Stomach smooth muscle (tissue), 2 donors: ENCODE results near the gene SPEG.

Source experiments
- H3K27ac ChIP-seq: one replicate; pipeline ENCODE4 v1.7.0; 2013; ENCODE audit warnings: mild to moderate bottlenecking, low read length, inconsistent platforms
- H3K27me3 ChIP-seq, 2 donors: one replicate each; pipeline ENCODE4 v1.7.0; 2013; ENCODE audit warnings: low read length in 2 of 2; ENCODE audit not compliant: insufficient read depth in 2 of 2, control insufficient read depth in 1 of 2
- H3K36me3 ChIP-seq, 2 donors: one replicate each; pipeline ENCODE4 v1.7.0; 2013; ENCODE audit warnings: low read length in 2 of 2; ENCODE audit not compliant: control insufficient read depth in 2 of 2, insufficient read depth in 2 of 2
- H3K4me1 ChIP-seq: one replicate; pipeline ENCODE4 v1.7.0; 2013; ENCODE audit warnings: low read length; ENCODE audit not compliant: control insufficient read depth, insufficient read depth
- H3K4me3 ChIP-seq, 2 donors: one replicate each; pipeline ENCODE4 v1.7.0; 2013; ENCODE audit warnings: low read length in 2 of 2
- H3K9ac ChIP-seq, 2 donors: one replicate each; pipeline ENCODE4 v1.7.0; 2013; ENCODE audit warnings: low read length in 2 of 2, mild to moderate bottlenecking in 1 of 2
- H3K9me3 ChIP-seq, 2 donors: one replicate each; pipeline ENCODE4 v1.7.0; 2013; ENCODE audit warnings: low read length in 2 of 2; ENCODE audit not compliant: control insufficient read depth in 2 of 2
- donor health status: healthy.
- donor health status: Pancreatic carcinoma.

The SPEG gene

GRCh38 chr2:219507581-219508443 is 73.2 kb downstream of the SPEG start:
- H3K9ac ChIP-seq, result no peak overlapping the region
- H3K4me3 ChIP-seq, result no peak overlapping the region
- H3K9me3 ChIP-seq, result no peaks in the 10 kb centered on the region
- no peak overlapping the region for H3K27ac ChIP-seq
- peaks cover 12% of the 10 kb centered on the region for H3K4me1 ChIP-seq
- peaks cover 23% of the 10 kb centered on the region in 2 donors for H3K36me3 ChIP-seq
- H3K27me3 ChIP-seq, result peaks cover 5 to 8% of the 10 kb centered on the region in 2 donors

- H3K27me3 ChIP-seq, result peaks cover 5 to 8% of the 10 kb centered on the region in 2 donors
- no peak overlapping the region for H3K4me3 ChIP-seq
- H3K9ac ChIP-seq, result no peak overlapping the region
- no peaks in the 10 kb centered on the region for H3K9me3 ChIP-seq
- H3K4me1 ChIP-seq, result peaks cover 12% of the 10 kb centered on the region
- no peak overlapping the region for H3K27ac ChIP-seq
- H3K36me3 ChIP-seq, result peaks cover 20 to 22% of the 10 kb centered on the region in 2 donors
These were observed 73.7 kb downstream of the SPEG start for GRCh38 chr2:219508444-219508734.

GRCh38 chr2:219508971-219509779 is 74.5 kb downstream of the SPEG start:
- peaks cover 14% of the 10 kb centered on the region for H3K4me1 ChIP-seq
- H3K36me3 ChIP-seq, result peaks cover 12 to 15% of the 10 kb centered on the region in 2 donors
- no peaks in the 10 kb centered on the region for H3K9me3 ChIP-seq
- H3K27ac ChIP-seq, result no peak overlapping the region
- H3K27me3 ChIP-seq, result peaks cover 5 to 11% of the 10 kb centered on the region in 2 donors
- H3K4me3 ChIP-seq, result no peak overlapping the region
- no peak overlapping the region for H3K9ac ChIP-seq

- no peak overlapping the region for H3K27ac ChIP-seq
- H3K9me3 ChIP-seq, result no peaks in the 10 kb centered on the region
- H3K4me1 ChIP-seq, result peaks cover 17% of the 10 kb centered on the region
- H3K9ac ChIP-seq, result no peak overlapping the region
- H3K4me3 ChIP-seq, result peak overlapping the region; percentile 47 to 60
- peaks cover 10 to 11% of the 10 kb centered on the region in 2 donors for H3K27me3 ChIP-seq
- peaks cover 7 to 9% of the 10 kb centered on the region in 2 donors for H3K36me3 ChIP-seq
These were observed 75.3 kb downstream of the SPEG start for GRCh38 chr2:219509780-219510511.

GRCh38 chr2:219510512-219511135 is 76.0 kb downstream of the SPEG start:
- H3K4me3 ChIP-seq, result peak overlapping the region in 1 of 2 donors; percentile 60
- peaks cover 7% of the 10 kb centered on the region in 2 donors for H3K36me3 ChIP-seq
- no peak overlapping the region for H3K9ac ChIP-seq
- H3K9me3 ChIP-seq, result no peaks in the 10 kb centered on the region
- no peak overlapping the region for H3K27ac ChIP-seq
- H3K27me3 ChIP-seq, result peaks cover 10 to 13% of the 10 kb centered on the region in 2 donors
- peaks cover 17% of the 10 kb centered on the region for H3K4me1 ChIP-seq

GRCh38 chr2:219511547-219512325 is 77.1 kb downstream of the SPEG start:
- H3K9me3 ChIP-seq, result no peaks in the 10 kb centered on the region
- peaks cover 17% of the 10 kb centered on the region for H3K4me1 ChIP-seq
- H3K27ac ChIP-seq, result no peak overlapping the region
- H3K27me3 ChIP-seq, result peaks cover 13 to 15% of the 10 kb centered on the region in 2 donors
- H3K4me3 ChIP-seq, result no peak overlapping the region
- H3K36me3 ChIP-seq, result peaks cover 0 to 1% of the 10 kb centered on the region in 2 donors
- H3K9ac ChIP-seq, result no peak overlapping the region

- Histone ChIP-seq H3K27me3 (peaks cover 13 to 14% of the 10 kb centered on the region in 2 donors), H3K4me1 (peaks cover 17% of the 10 kb centered on the region), H3K27ac (no peak overlapping the region), H3K36me3 (no peaks in the 10 kb centered on the region), H3K9ac (no peak overlapping the region), H3K4me3 (no peak overlapping the region), H3K9me3 (no peaks in the 10 kb centered on the region)
These were observed 78.0 kb downstream of the SPEG start for GRCh38 chr2:219512524-219513216.

- no peak overlapping the region for H3K4me3 ChIP-seq
- no peaks in the 10 kb centered on the region for H3K36me3 ChIP-seq
- H3K4me1 ChIP-seq, result peaks cover 17% of the 10 kb centered on the region
- no peak overlapping the region for H3K27ac ChIP-seq
- peaks cover 10 to 13% of the 10 kb centered on the region in 2 donors for H3K27me3 ChIP-seq
- no peak overlapping the region for H3K9ac ChIP-seq
- no peaks in the 10 kb centered on the region for H3K9me3 ChIP-seq
These were observed 79.1 kb downstream of the SPEG start for GRCh38 chr2:219513787-219514186.

GRCh38 chr2:219514196-219514761 is 79.6 kb downstream of the SPEG start, which contains the start of gene ASIC4:
ASIC4 (plus strand) TSS chr2:219514482; CDS start chr2:219514725, 243 bp downstream.
- no peak within 1 kb of the TSS for H3K27ac ChIP-seq
- no peak within 1 kb of the TSS for H3K4me3 ChIP-seq
- H3K27me3 ChIP-seq, result peaks cover 10 to 13% of the 10 kb centered on the region in 2 donors
- H3K4me1 ChIP-seq, result peaks cover 17% of the 10 kb centered on the region
- H3K9me3 ChIP-seq, result no peaks in the 10 kb centered on the region
- H3K9ac ChIP-seq, result no peak within 1 kb of the TSS
- H3K36me3 ChIP-seq, result no peaks in the 10 kb centered on the region
